CD4-positive, alpha-beta memory T cell (primary cell): ENCODE measurements around the gene DHPS. TPM values are rescaled to one million over a fixed set of nuclear protein-coding genes. Genes with fewer than 3 reads are reported as not detected.
A peak's percentile ranks its signal among the peaks of the same experiment; 100 is the strongest.
"Not testable (repeated sequence)": the region's sequence is repeated elsewhere in the genome, so short reads cannot be mapped to it uniquely, and the experiment has no call there.

Experiments
- CTCF ChIA-PET: fragments of 350-600 bp; sonication (Branson Sonifier 250); formaldehyde crosslinking; loops from one replicate; lab custom pipeline; 2021; ENCODE audit warnings: inconsistent platforms; ENCODE audit not compliant: partially characterized antibody; lab: Charles Lee
- POLR2A ChIA-PET: fragments of 350-600 bp; sonication (Branson Sonifier 250); formaldehyde crosslinking; loops from one replicate; lab custom pipeline; 2021; ENCODE audit not compliant: partially characterized antibody; lab: Charles Lee
- DNase-seq, 5 donors: peaks; one replicate each; pipeline versions ENCODE4 v3.0.0 to v3.0.0-alpha.2; 2020 to 2022; ENCODE audit warnings: mixed read lengths in 1 of 5
- H3K27ac ChIP-seq: one replicate; pipeline ENCODE4 v1.7.0; 2013; ENCODE audit warnings: low read depth, low read length
- H3K27me3 ChIP-seq: 2 replicates; pipeline ENCODE4 v1.7.0; 2013; ENCODE audit warnings: mild to moderate bottlenecking, low read length, moderate library complexity; ENCODE audit not compliant: insufficient read depth
- H3K36me3 ChIP-seq: 2 replicates; pipeline ENCODE4 v1.7.0; 2013; ENCODE audit warnings: mild to moderate bottlenecking, low read length, moderate library complexity; ENCODE audit not compliant: insufficient read depth
- H3K4me1 ChIP-seq: 2 replicates; pipeline ENCODE4 v1.7.0; 2013; ENCODE audit warnings: mild to moderate bottlenecking, low read length, moderate library complexity; ENCODE audit not compliant: insufficient read depth
- H3K4me3 ChIP-seq, 2 donors: one replicate each; pipeline ENCODE4 v1.7.0; 2013; ENCODE audit warnings: low read length in 2 of 2, mild to moderate bottlenecking in 1 of 2
- H3K9me3 ChIP-seq, 2 donors: one replicate each; pipeline ENCODE4 v1.7.0; 2013; ENCODE audit warnings: low read length in 2 of 2, control low read depth in 1 of 2; ENCODE audit not compliant: control insufficient read depth in 1 of 2
- H3K27ac Mint-ChIP-seq, 7 donors: one replicate each; pipeline ENCODE4 v1.8.0; 2020 to 2021; ENCODE audit warnings: mixed read lengths in 7 of 7, mild to moderate bottlenecking in 6 of 7, inconsistent platforms in 3 of 7, moderate library complexity in 3 of 7
- H3K27me3 Mint-ChIP-seq, 2 donors: one replicate each; pipeline ENCODE4 v1.8.0; 2020 to 2021; ENCODE audit warnings: mixed read lengths in 2 of 2
- H3K36me3 Mint-ChIP-seq, 2 donors: one replicate each; pipeline ENCODE4 v1.8.0; 2020 to 2021; ENCODE audit warnings: mixed read lengths in 2 of 2, inconsistent platforms in 1 of 2, mild to moderate bottlenecking in 1 of 2
- H3K4me1 Mint-ChIP-seq, 4 donors: one replicate each; pipeline ENCODE4 v1.8.0; 2020 to 2021; ENCODE audit warnings: mixed read lengths in 4 of 4, mild to moderate bottlenecking in 1 of 4
- H3K4me3 Mint-ChIP-seq, 8 donors: one replicate each; pipeline ENCODE4 v1.8.0; 2020 to 2021; ENCODE audit warnings: mixed read lengths in 8 of 8, mild to moderate bottlenecking in 7 of 8, moderate library complexity in 6 of 8, inconsistent platforms in 3 of 8
- H3K9me3 Mint-ChIP-seq, 8 donors: one replicate each; pipeline ENCODE4 v1.8.0; 2020 to 2021; ENCODE audit warnings: mixed read lengths in 8 of 8, mild to moderate bottlenecking in 5 of 8, inconsistent platforms in 3 of 8, moderate library complexity in 1 of 8
- intact Hi-C: fragments of 100-400 bp; cut with micrococcal nuclease; formaldehyde crosslinking; loops from one replicate; pipeline ENCODE4 v1.15.1; 2023
- polyA plus RNA-seq, 2 donors: library from polyadenylated mRNA; unstranded; fragments of 300-500 nt; fragmentation: Illumina TruSeq; gene quantifications; one replicate each; pipeline ENCODE4 v1.2.3, GENCODE V29; 2021
- total RNA-seq, 2 experiments: library from RNA; stranded (reverse); gene quantifications; one replicate each; pipeline ENCODE4 v1.2.3, GENCODE V29; 2021

DHPS gene
- total and polyA plus RNA-seq, 4 experiments from 2014 or later, result 77.3 to 197 (median 143) TPM

GRCh38 chr19:12643716-12644115 lies 38.0 kb downstream of the DHPS start:
- H3K36me3 Mint-ChIP-seq, H3K4me3 Mint-ChIP-seq, H3K36me3 ChIP-seq, CTCF ChIA-PET, H3K27me3 ChIP-seq, H3K9me3 ChIP-seq, intact Hi-C loops, H3K27ac ChIP-seq, H3K27me3 Mint-ChIP-seq, DNase-seq, H3K4me1 Mint-ChIP-seq, POLR2A ChIA-PET, H3K4me3 ChIP-seq, H3K9me3 Mint-ChIP-seq: not testable (repeated sequence)
- H3K27ac Mint-ChIP-seq, result peak overlapping the region in 1 of 7 donors; percentile 17
- H3K4me1 ChIP-seq, result peaks cover 12% of the 10 kb centered on the region

- peaks cover 12% of the 10 kb centered on the region for H3K4me1 ChIP-seq
- ChIA-PET POLR2A (no interaction called here), CTCF (interaction anchor here (0.8 kb wide), 1 partner anchor 29 kb away, joined by 3 read pairs; no protein-coding TSS in a partner anchor)
- Mint-ChIP-seq H3K36me3 (peaks cover 0 to 4% of the 10 kb centered on the region in 2 donors), H3K27me3 (no peaks in the 10 kb centered on the region), H3K9me3 (no peaks in the 10 kb centered on the region), H3K4me1 (peaks cover 6 to 9% (median 8%) of the 10 kb centered on the region in 4 donors), H3K27ac (no peak overlapping the region), H3K4me3 (peak overlapping the region in 1 of 8 donors; percentile 48)
- no peaks in the 10 kb centered on the region for H3K9me3 ChIP-seq
- no peak overlapping the region for H3K27ac ChIP-seq
- no peak overlapping the region for H3K4me3 ChIP-seq
- no peak for DNase-seq
- H3K36me3 ChIP-seq, result no peaks in the 10 kb centered on the region
- intact Hi-C loops, result no loop called here
- H3K27me3 ChIP-seq, result no peaks in the 10 kb centered on the region
These were observed 39.2 kb downstream of the DHPS start for GRCh38 chr19:12642506-12642905.

- H3K4me1 Mint-ChIP-seq, result peaks cover 7 to 9% (median 9%) of the 10 kb centered on the region in 4 donors
- no peaks in the 10 kb centered on the region for H3K27me3 Mint-ChIP-seq
- intact Hi-C loops, result no loop called here
- peaks cover 0 to 4% of the 10 kb centered on the region in 2 donors for H3K36me3 Mint-ChIP-seq
- DNase-seq, result no peak
- H3K9me3 ChIP-seq, result no peaks in the 10 kb centered on the region
- ChIA-PET POLR2A (interaction anchor here (2.1 kb wide), 1 partner anchor 25 kb away, joined by 8 read pairs; the partner anchor contains the start of genes MAN2B1 and WDR83), CTCF (interaction anchor here (0.7 to 1.9 kb wide), 2 partner anchors 30 to 210 kb away, joined by 3 to 17 read pairs; no protein-coding TSS in a partner anchor)
- H3K27me3 ChIP-seq, result no peaks in the 10 kb centered on the region
- peaks cover 12% of the 10 kb centered on the region for H3K4me1 ChIP-seq
- no peak overlapping the region for H3K27ac ChIP-seq
- H3K4me3 Mint-ChIP-seq, result no peak overlapping the region
- H3K9me3 Mint-ChIP-seq, result no peaks in the 10 kb centered on the region
- no peak overlapping the region for H3K27ac Mint-ChIP-seq
- no peak overlapping the region for H3K4me3 ChIP-seq
- H3K36me3 ChIP-seq, result no peaks in the 10 kb centered on the region
These were observed 40.2 kb downstream of the DHPS start for GRCh38 chr19:12641456-12641855.

GRCh38 chr19:12639901-12640613 lies 41.6 kb downstream of the DHPS start:
- Mint-ChIP-seq H3K9me3 (no peaks in the 10 kb centered on the region), H3K36me3 (peaks cover 0 to 4% of the 10 kb centered on the region in 2 donors), H3K4me1 (peaks cover 11 to 15% (median 14%) of the 10 kb centered on the region in 4 donors), H3K27ac (peak overlapping the region; percentile 14 to 92 (median 54)), H3K4me3 (peak overlapping the region; percentile 68 to 82 (median 76)), H3K27me3 (no peaks in the 10 kb centered on the region)
- intact Hi-C loops, result loop anchor here (1.0 kb wide), 3 partner anchors 26 to 76 kb away; partner anchors contain the start of genes MAN2B1 and WDR83
- Histone ChIP-seq H3K27ac (no peak overlapping the region), H3K4me3 (no peak overlapping the region), H3K4me1 (peaks cover 18% of the 10 kb centered on the region), H3K27me3 (no peaks in the 10 kb centered on the region), H3K36me3 (no peaks in the 10 kb centered on the region), H3K9me3 (no peaks in the 10 kb centered on the region)
- CTCF ChIA-PET, result interaction anchor here (0.5 to 2.1 kb wide), 25 partner anchors 9 to 207 kb away, joined by 3 to 17 read pairs (median 4); partner anchors contain the start of gene FBXW9
- POLR2A ChIA-PET, result interaction anchor here (0.5 to 2.1 kb wide), 8 partner anchors 26 to 153 kb away, joined by 3 to 9 read pairs (median 6); partner anchors contain the start of genes MAN2B1, TNPO2, WDR83 and ZNF490
- peak; percentile 71 to 82 (median 75) for DNase-seq

- CTCF ChIA-PET, result interaction anchor here (0.7 to 1.8 kb wide), 2 partner anchors 25 to 33 kb away, joined by 4 to 10 read pairs; no protein-coding TSS in a partner anchor
- Mint-ChIP-seq H3K4me3 (no peak overlapping the region), H3K36me3 (no peaks in the 10 kb centered on the region), H3K27ac (no peak overlapping the region), H3K27me3 (no peaks in the 10 kb centered on the region), H3K9me3 (no peaks in the 10 kb centered on the region), H3K4me1 (peaks cover 11 to 17% (median 15%) of the 10 kb centered on the region in 4 donors)
- Histone ChIP-seq H3K27ac (no peak overlapping the region), H3K36me3 (no peaks in the 10 kb centered on the region), H3K27me3 (no peaks in the 10 kb centered on the region), H3K4me1 (peaks cover 20% of the 10 kb centered on the region), H3K4me3 (no peak overlapping the region), H3K9me3 (no peaks in the 10 kb centered on the region)
- intact Hi-C loops, result no loop called here
- POLR2A ChIA-PET, result no interaction called here
- DNase-seq, result no peak
These were observed 43.0 kb downstream of the DHPS start for GRCh38 chr19:12638611-12639182.

- H3K4me3 ChIP-seq, result no peak overlapping the region
- CTCF ChIA-PET, result no interaction called here
- no peaks in the 10 kb centered on the region for H3K9me3 Mint-ChIP-seq
- H3K27ac ChIP-seq, result no peak overlapping the region
- no peaks in the 10 kb centered on the region for H3K27me3 ChIP-seq
- no peaks in the 10 kb centered on the region for H3K27me3 Mint-ChIP-seq
- POLR2A ChIA-PET, result no interaction called here
- H3K4me1 ChIP-seq, result peaks cover 20% of the 10 kb centered on the region
- no peaks in the 10 kb centered on the region for H3K9me3 ChIP-seq
- H3K36me3 ChIP-seq, result no peaks in the 10 kb centered on the region
- intact Hi-C loops, result no loop called here
- H3K4me1 Mint-ChIP-seq, result peaks cover 12 to 21% (median 15%) of the 10 kb centered on the region in 4 donors
- H3K4me3 Mint-ChIP-seq, result no peak overlapping the region
- DNase-seq, result no peak
- no peaks in the 10 kb centered on the region for H3K36me3 Mint-ChIP-seq
- no peak overlapping the region for H3K27ac Mint-ChIP-seq
These were observed 45.0 kb downstream of the DHPS start for GRCh38 chr19:12636631-12637030.

GRCh38 chr19:12629215-12629614 lies 52.5 kb downstream of the DHPS start:
- no peaks in the 10 kb centered on the region for H3K4me1 ChIP-seq
- intact Hi-C loops, result no loop called here
- H3K27me3 Mint-ChIP-seq, result no peaks in the 10 kb centered on the region
- POLR2A ChIA-PET, result no interaction called here
- H3K27ac ChIP-seq, result no peak overlapping the region
- H3K27me3 ChIP-seq, result no peaks in the 10 kb centered on the region
- no peak overlapping the region for H3K27ac Mint-ChIP-seq
- peaks cover 0 to 12% (median 4%) of the 10 kb centered on the region in 8 donors for H3K9me3 Mint-ChIP-seq
- H3K4me3 Mint-ChIP-seq, result no peak overlapping the region
- CTCF ChIA-PET, result no interaction called here
- H3K36me3 ChIP-seq, result peaks cover 28% of the 10 kb centered on the region
- no peak overlapping the region for H3K4me3 ChIP-seq
- no peak for DNase-seq
- H3K9me3 ChIP-seq, result peaks cover 3 to 4% of the 10 kb centered on the region in 2 donors
- peaks cover 0 to 4% (median 2%) of the 10 kb centered on the region in 4 donors for H3K4me1 Mint-ChIP-seq
- H3K36me3 Mint-ChIP-seq, result peaks cover 36 to 40% of the 10 kb centered on the region in 2 donors
